Omental fat pad (tissue), 4 donors: ENCODE measurements around the gene FAT1. TPM values are rescaled to one million over a fixed set of nuclear protein-coding genes. Genes with fewer than 3 reads are reported as not detected.

ENCODE experiments used
- ATAC-seq: fragments of 150-250 bp; one replicate; pipeline ENCODE4 v1.9.1; 2016; ENCODE audit warnings: mild to moderate bottlenecking, moderate library complexity; ENCODE audit not compliant: low FRiP score
- DNase-seq: peaks from one replicate; pipeline ENCODE4 v3.0.0-alpha.2; 2019; ENCODE audit warnings: low spot score
- CTCF ChIP-seq, 3 donors: fragments of 450-650 bp; IDR thresholded peaks; one replicate each; pipeline ENCODE4 v1.5.1; 2016 to 2017; ENCODE audit warnings: antibody characterized with exemption in 3 of 3, mild to moderate bottlenecking in 3 of 3, moderate library complexity in 2 of 3
- total RNA-seq, 4 donors: library from RNA; depleted of rRNA; stranded (reverse); fragments of >200 nt; gene quantifications; one replicate each; pipeline ENCODE4 v1.1.0, GENCODE V29; 2016

The FAT1 gene
- total RNA-seq, 4 donors from 2014 or later, result 35.3 to 90.8 (median 69.9) TPM

- ATAC-seq (no peak), DNase-seq (no peak)
- no peak for TF ChIP-seq CTCF (IDR thresholded peaks at IDR 0.05)
Measured at GRCh38 chr4:186650401-186651180, 73.1 kb downstream of the FAT1 start.

- ATAC-seq, result no peak
- TF ChIP-seq CTCF (IDR thresholded peaks at IDR 0.05), result no peak
Measured at GRCh38 chr4:186647821-186648220, 75.8 kb downstream of the FAT1 start.

GRCh38 chr4:186644737-186645261, 78.9 kb downstream of the FAT1 start:
- ATAC-seq (no peak), DNase-seq (no peak)
- TF ChIP-seq CTCF (IDR thresholded peaks at IDR 0.05), result no peak

More at GRCh38 chr4:186647821-186648220, 75.8 kb downstream of the FAT1 start:
- no peak for DNase-seq

GRCh38 chr4:186644311-186644638, 79.4 kb downstream of the FAT1 start:
- DNase-seq (no peak), ATAC-seq (no peak)
- TF ChIP-seq CTCF (IDR thresholded peaks at IDR 0.05), result no peak

GRCh38 chr4:186643501-186644310, 80.0 kb downstream of the FAT1 start:
- ATAC-seq, result peak; percentile 86
- no peak for DNase-seq
- no peak for TF ChIP-seq CTCF (IDR thresholded peaks at IDR 0.05)

GRCh38 chr4:186642998-186643397, 80.7 kb downstream of the FAT1 start:
- DNase-seq (no peak), ATAC-seq (no peak)
- TF ChIP-seq CTCF (IDR thresholded peaks at IDR 0.05), result no peak
